UCSD-AML1 (cell line): ENCODE measurements around the gene FOXI1.
"Not testable (repeated sequence)": the region's sequence is repeated elsewhere in the genome, so short reads cannot be mapped to it uniquely, and the experiment has no call there.

Experiments
- DNase-seq: peaks from one replicate; lab custom pipeline; 2025; ENCODE audit not compliant: unreplicated experiment; lab: John Stamatoyannopoulos, UW

Gene FOXI1

GRCh38 chr5:170092455-170093101, 13.1 kb upstream of the FOXI1 start:
- DNase-seq: no peak

GRCh38 chr5:170094329-170094728, 11.4 kb upstream of the FOXI1 start:
- not testable (repeated sequence) for DNase-seq

DNA sequence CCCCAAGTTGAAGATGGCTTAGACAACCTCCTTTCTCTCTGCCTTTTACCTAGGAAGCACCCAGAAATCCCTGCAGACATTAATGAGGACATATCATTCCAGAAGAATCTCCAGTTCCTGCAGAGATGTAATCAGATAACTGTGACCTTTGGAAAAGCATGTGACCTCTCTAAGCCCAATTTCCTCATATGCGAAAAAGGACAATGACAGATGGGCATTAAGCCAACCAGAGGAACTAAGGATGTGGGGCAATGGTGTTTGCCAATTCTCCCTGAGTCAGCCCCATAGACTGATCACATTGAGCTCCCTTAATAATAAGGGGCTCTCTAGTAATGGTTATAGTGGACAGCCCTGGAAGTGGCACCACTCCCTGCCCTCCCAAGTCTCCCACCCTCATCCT, 10.1 kb upstream of the FOXI1 start:
- no peak for DNase-seq

DNA sequence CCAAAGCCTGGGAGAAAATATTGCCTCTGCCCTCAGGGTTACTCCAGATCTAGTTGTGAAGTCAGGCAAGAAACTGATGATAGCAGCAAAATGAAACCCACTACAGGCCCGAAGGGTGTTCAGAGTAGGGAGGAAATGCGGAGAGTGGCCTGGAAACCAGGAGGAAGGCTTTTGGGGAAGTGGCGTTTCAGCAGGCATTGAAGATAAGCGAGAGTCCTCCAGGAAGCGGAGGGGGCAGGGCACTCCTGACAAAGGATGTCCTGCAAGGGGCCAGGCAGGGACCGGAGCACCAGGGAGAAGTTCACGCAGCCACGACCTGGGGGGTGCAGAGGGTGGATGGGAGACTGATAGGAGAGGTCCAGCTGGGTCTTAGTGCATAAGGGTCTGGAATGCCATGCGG, 7.8 kb upstream of the FOXI1 start:
- peak; percentile 88 for DNase-seq

- peak; percentile 78 for DNase-seq
These were observed 5.4 kb upstream of the FOXI1 start for GRCh38 chr5:170100066-170100943.

DNA sequence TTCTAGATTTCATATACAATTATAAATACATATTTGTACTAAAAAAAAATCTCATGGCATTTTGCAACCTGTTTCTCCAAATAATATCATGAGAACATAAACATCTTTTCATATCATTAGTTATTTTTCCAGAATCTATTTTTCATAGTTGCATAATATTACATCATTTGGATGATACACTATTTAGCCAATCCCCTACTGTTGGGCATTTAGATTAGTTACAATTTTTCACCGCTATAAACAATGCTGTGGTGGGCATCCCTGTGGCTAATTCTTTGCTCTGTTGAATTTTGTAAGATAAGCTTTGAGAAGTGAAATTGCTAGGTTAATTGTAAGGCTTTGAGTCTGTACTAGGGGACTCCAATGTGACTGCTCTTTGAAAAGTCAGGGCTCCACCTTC, 2.2 kb upstream of the FOXI1 start:
- DNase-seq: no peak

DNA sequence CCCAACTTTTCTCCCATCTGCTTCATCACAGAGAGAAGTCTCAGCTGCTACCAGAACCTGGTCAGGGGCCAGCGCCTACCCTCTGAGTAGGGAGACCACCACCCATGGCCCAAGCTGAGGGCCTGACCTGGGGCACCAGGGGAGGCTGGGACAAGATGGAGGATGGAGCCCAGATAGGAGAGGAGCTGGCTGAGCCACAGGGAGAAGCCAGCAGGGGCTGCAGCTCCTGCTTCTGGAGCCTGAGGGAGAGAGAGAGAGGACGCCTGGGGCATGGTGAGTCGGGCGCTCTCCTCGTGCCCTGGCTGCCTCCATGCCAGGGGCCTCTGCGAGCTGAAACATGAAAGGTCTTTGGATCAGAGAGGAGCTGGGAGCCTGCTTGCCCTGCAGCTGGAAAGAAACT, 1.4 kb upstream of the FOXI1 start:
- no peak for DNase-seq

DNA sequence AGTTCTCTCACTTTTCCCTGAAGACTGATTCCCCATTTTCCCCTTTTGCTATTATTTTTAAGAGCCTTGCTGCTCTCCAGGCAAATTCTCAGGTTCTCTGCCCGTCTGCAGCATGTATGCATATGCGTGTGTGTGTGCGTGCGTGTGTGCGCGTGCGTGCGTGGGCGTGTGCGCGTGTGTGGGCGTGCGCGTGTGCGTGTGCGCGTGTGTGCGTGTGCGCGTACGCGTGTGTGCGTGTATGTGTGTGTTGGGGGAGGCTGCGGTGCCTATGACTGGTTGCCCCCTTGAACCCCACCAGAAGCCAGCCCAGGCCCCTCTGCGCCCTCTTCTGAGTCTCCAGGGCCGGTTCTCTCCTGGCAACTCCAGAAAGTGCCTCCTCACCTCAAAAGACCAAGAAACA, 987 bp upstream of the FOXI1 start:
- no peak for DNase-seq

GRCh38 chr5:170107674-170108073, 2.0 kb downstream of the FOXI1 start:
- DNase-seq: no peak

DNA sequence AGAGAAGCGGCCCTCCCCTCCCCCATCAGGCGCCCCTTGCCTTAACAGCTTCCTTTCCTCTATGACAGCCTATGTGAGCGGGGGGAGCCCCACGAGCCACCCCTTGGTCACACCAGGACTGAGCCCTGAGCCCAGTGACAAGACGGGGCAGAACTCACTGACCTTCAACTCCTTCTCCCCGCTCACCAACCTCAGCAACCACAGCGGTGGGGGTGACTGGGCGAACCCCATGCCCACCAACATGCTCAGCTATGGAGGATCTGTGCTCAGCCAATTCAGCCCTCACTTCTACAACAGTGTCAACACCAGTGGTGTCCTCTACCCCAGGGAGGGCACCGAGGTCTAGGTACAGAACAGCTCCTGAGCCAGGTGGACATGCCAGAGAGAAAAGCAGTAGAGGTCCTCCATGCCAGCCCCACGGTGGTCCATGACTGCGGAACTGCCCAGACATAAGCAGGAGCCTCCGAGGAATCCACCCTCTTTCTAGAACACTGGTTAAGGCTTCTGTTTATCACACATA, 2.6 kb downstream of the FOXI1 start:
- DNase-seq: no peak

DNA sequence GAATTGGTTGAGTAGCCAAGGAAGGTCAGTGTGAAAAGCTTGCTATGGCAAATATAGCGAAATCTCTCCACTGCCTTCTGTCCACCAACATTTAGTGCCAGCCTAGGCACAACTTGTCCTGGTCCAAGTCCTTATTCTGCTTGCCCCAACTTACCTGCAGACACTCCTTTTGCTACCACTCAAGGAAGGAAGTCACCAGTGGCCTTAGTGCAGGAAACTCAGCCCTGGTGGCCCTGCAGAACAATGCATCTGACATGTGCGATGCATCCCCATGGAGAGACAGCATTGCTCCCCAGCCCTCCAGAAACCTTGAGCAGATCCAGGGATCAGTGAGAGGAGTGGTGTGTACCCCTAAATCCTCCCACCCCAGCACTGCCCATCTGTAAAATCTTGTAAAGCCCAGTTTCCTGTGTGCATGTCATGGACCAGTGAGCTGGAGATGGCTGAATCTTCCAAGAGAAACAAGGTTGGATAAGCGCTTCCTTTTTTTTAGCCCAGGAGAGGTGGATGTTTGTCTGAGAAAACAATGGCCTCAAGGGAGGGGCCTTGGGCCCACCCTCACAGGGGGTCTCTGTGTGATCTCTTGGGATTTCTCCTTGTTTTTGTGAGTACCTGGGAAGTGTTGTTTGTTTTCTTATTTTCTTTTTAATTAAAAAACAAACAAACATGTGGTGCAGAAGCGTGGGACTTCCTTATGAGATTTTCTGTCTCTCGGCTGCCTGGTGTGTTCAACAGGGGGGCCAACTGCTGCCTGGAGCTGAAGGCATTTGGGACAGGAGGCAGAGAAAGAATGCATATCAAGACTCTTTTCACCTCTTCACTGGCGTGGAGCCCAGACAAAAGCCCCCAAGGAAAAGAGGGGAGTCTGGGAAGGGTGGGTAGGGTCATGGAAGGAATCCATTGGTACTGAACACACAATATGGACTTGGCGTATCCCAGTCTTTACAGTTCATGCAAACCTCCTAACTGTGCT, 3.6 kb downstream of the FOXI1 start:
- no peak for DNase-seq

DNA sequence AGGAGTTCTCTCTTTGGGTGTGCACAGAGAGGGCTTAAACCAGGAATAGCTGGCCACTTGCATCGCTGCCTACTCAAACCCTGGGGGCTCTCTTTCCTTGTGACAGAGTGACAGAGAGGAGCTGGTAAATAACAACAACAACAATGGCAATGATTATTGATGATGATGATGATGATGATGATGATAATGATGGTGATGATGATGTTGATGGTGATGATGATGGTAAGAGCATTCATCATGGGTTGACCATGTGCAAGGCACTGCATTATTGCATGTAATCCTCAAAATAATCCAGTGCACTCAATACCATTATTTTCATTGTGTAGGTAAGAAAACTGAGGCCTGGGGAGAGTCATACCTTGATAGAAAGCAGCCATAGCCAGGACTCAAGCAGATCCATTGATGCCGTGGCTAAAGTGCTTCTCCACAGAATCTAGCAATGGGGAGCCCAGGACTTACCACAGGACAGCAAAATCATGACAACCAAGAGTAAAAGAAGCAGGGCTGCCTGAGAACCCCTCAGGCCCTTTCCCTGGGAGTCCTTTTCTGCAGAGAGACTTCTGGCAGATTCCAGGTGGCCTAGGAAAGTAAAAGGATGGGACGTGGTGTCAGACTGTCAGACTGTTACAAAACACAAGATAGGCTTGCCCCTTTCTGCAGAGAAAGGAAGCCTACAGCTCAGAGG, 4.8 kb downstream of the FOXI1 start:
- no peak for DNase-seq

DNA sequence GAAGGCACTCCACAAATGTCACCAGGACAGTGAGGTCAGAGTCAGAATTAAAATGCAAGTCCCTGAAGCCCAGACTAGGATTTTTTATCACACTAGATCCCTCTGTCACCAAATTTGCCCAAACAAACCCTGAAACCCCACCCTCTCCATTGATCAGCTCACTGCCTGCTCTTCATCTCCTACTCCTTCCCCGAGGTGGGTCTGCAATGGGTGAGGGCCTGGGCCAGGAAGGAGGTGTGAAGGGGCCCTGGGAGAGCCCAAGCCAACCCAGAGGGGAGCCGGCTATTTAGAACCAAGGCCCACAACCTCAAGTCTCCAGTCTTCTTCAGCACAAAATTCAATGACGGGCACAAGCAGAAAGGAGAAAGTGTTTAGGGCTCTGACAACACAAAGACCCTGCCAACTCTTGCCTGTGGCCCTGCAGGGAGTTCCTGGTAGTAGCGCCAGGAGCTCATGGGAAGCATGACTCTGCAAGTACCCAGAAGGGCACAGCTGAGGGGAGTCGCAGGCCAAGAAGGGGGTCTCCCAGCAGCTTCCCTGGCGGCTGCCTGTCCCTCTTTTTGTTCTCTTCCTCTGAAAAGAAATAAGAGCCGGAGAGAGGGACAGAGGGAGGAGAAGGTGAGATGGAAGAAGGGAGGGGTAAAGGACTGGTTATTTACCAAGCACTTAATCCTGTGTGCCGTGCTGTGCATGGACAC, 5.5 kb downstream of the FOXI1 start:
- no peak for DNase-seq

GRCh38 chr5:170112876-170113521, 7.3 kb downstream of the FOXI1 start:
- DNase-seq: no peak

GRCh38 chr5:170113522-170113900, 7.8 kb downstream of the FOXI1 start:
- no peak for DNase-seq

- no peak for DNase-seq
These were observed 8.6 kb downstream of the FOXI1 start for GRCh38 chr5:170114271-170114670.

DNA sequence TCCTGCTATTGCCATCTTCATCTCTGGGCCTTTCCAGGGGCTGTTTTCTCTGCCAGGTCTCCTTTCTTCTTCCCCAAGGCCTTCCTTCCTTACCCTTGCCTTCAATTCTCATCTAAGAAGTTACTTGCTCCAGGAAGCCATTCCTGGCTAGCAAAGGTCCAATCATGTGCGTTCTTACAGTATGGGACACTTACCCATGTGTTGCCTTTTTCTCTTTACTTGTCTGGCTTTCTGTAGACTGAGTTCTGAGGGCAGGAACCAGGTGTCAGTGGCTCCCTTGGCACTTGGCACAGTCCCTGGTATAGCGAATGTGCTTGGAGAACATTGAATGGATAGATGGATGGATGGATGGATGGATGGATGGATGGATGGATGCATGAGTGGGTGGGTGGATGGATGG, 10.2 kb downstream of the FOXI1 start:
- no peak for DNase-seq

- DNase-seq: no peak
These were observed 12.0 kb downstream of the FOXI1 start for GRCh38 chr5:170117736-170118135.

DNA sequence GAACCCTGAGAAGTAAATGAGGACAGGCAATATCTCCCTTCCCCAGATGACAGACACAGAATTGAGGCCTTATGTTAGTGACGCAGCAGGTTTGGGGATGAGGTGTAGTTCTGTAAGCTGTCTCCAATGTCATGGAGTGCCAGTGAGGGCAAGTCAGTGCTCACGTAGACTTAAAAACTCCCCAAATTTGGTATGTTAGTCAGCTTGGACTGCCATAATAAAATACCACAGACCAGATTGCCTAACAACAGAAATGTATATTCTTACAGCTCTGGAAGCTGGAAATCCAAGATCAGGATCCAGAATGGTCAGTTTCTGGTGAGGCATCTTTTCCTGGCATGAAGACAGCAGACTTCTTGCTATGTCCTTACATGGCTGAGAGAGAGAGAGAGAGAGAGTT, 14.9 kb downstream of the FOXI1 start:
- no peak for DNase-seq

GRCh38 chr5:170121321-170121720, 15.6 kb downstream of the FOXI1 start:
- DNase-seq: no peak
